RKO (cell line): ENCODE results near the gene PDE7B.
"Not testable (repeated sequence)": the region's sequence is repeated elsewhere in the genome, so short reads cannot be mapped to it uniquely, and the experiment has no call there.

Experiments used
- DNase-seq: peaks from one replicate; pipeline ENCODE4 v3.0.0-alpha.2; 2016; ENCODE audit warnings: low spot score

PDE7B gene

GRCh38 chr6:136072691-136073090, 221.2 kb downstream of the PDE7B start:
- no peak for DNase-seq

GRCh38 chr6:136073216-136073615, 221.7 kb downstream of the PDE7B start:
- no peak for DNase-seq

GRCh38 chr6:136076496-136076895, 225.0 kb downstream of the PDE7B start:
- DNase-seq = no peak

GRCh38 chr6:136077834-136078576, 226.5 kb downstream of the PDE7B start:
- peak; percentile 35 for DNase-seq

- DNase-seq = no peak
Observed at GRCh38 chr6:136079701-136080565, 228.4 kb downstream of the PDE7B start.

- DNase-seq = no peak
Observed at GRCh38 chr6:136083540-136083939, 232.0 kb downstream of the PDE7B start.

GRCh38 chr6:136084403-136084802, 232.9 kb downstream of the PDE7B start:
- DNase-seq = no peak

GRCh38 chr6:136085370-136086115, 234.0 kb downstream of the PDE7B start:
- no peak for DNase-seq

- DNase-seq = no peak
Observed at GRCh38 chr6:136086686-136087085, 235.2 kb downstream of the PDE7B start.

GRCh38 chr6:136087986-136088385, 236.5 kb downstream of the PDE7B start:
- no peak for DNase-seq

- no peak for DNase-seq
Observed at GRCh38 chr6:136088693-136089092, 237.2 kb downstream of the PDE7B start.

- no peak for DNase-seq
Observed at GRCh38 chr6:136089876-136090275, 238.4 kb downstream of the PDE7B start.

GRCh38 chr6:136090929-136091328, 239.4 kb downstream of the PDE7B start:
- no peak for DNase-seq

- no peak for DNase-seq
Observed at GRCh38 chr6:136092897-136093296, 241.4 kb downstream of the PDE7B start.

- DNase-seq = no peak
Observed at GRCh38 chr6:136093835-136094234, 242.3 kb downstream of the PDE7B start.

- no peak for DNase-seq
Observed at GRCh38 chr6:136094812-136095211, 243.3 kb downstream of the PDE7B start.

GRCh38 chr6:136095986-136096385, 244.5 kb downstream of the PDE7B start:
- no peak for DNase-seq

- DNase-seq = no peak
Observed at GRCh38 chr6:136102991-136103688, 251.6 kb downstream of the PDE7B start.

- DNase-seq = no peak
Observed at GRCh38 chr6:136103763-136104311, 252.3 kb downstream of the PDE7B start.

GRCh38 chr6:136104556-136104955, 253.1 kb downstream of the PDE7B start:
- DNase-seq = no peak

- DNase-seq = not testable (repeated sequence)
Observed at GRCh38 chr6:136105797-136106196, 254.3 kb downstream of the PDE7B start.
